GM23248 (cell line): ENCODE measurements around the gene WWOX. TPM values are rescaled to one million over a fixed set of nuclear protein-coding genes. Genes with fewer than 3 reads are reported as not detected.

ENCODE experiments used
- DNase-seq: peaks from one replicate; pipeline ENCODE4 v3.0.0-alpha.2; 2015
- H2AFZ ChIP-seq: fragments of 200-600 bp; sonication (generic); 2 replicates; pipeline ENCODE4 v1.6.1; 2016; ENCODE audit warnings: antibody characterized with exemption
- H3F3A ChIP-seq: fragments of 200-600 bp; sonication (generic); 2 replicates; pipeline ENCODE4 v1.6.1; 2016; ENCODE audit warnings: mild to moderate bottlenecking, antibody characterized with exemption, mixed run types; ENCODE audit not compliant: insufficient read depth
- H3K27ac ChIP-seq: fragments of 200-600 bp; sonication (generic); 2 replicates; pipeline ENCODE4 v1.5.1; 2016; ENCODE audit warnings: mild to moderate bottlenecking
- H3K27me3 ChIP-seq: fragments of 200-600 bp; sonication (generic); replicated peaks from 2 replicates; pipeline ENCODE4 v1.6.1; 2016; ENCODE audit warnings: mild to moderate bottlenecking; ENCODE audit not compliant: insufficient read depth
- H3K36me3 ChIP-seq: fragments of 200-600 bp; sonication (generic); 2 replicates; pipeline ENCODE4 v1.6.1; 2016; ENCODE audit warnings: low read depth, mild to moderate bottlenecking
- H3K4me1 ChIP-seq: fragments of 200-600 bp; sonication (generic); 2 replicates; pipeline ENCODE4 v1.6.1; 2016; ENCODE audit warnings: mild to moderate bottlenecking; ENCODE audit not compliant: insufficient read depth
- H3K4me2 ChIP-seq: fragments of 200-600 bp; sonication (generic); one replicate; pipeline ENCODE4 v1.6.1; 2016; ENCODE audit warnings: mild to moderate bottlenecking; ENCODE audit not compliant: unreplicated experiment
- H3K4me3 ChIP-seq: fragments of 200-600 bp; sonication (generic); 2 replicates; pipeline ENCODE4 v1.5.1; 2016; ENCODE audit warnings: mild to moderate bottlenecking
- H3K79me2 ChIP-seq: fragments of 200-600 bp; sonication (generic); 2 replicates; pipeline ENCODE4 v1.6.1; 2016; ENCODE audit warnings: mild to moderate bottlenecking; ENCODE audit not compliant: insufficient read depth
- H3K9ac ChIP-seq: fragments of 200-600 bp; sonication (generic); 2 replicates; pipeline ENCODE4 v1.6.1; 2016; ENCODE audit warnings: mild to moderate bottlenecking
- H3K9me2 ChIP-seq: fragments of 200-600 bp; sonication (generic); 2 replicates; pipeline ENCODE4 v1.6.1; 2016; ENCODE audit warnings: mixed run types, mild to moderate bottlenecking, moderate library complexity; ENCODE audit not compliant: insufficient read depth
- H3K9me3 ChIP-seq: fragments of 200-600 bp; sonication (generic); one replicate; pipeline ENCODE4 v1.6.1; 2017; ENCODE audit warnings: low read depth
- H4K20me1 ChIP-seq: fragments of 200-600 bp; sonication (generic); 2 replicates; pipeline ENCODE4 v1.6.0; 2016; ENCODE audit not compliant: insufficient read depth
- EZH2 ChIP-seq: fragments of 200-600 bp; sonication (generic); IDR thresholded peaks from 2 replicates; pipeline ENCODE4 v1.6.1; 2018; ENCODE audit warnings: antibody characterized with exemption, mild to moderate bottlenecking; ENCODE audit not compliant: insufficient read depth, poor library complexity, severe bottlenecking
- EZH2phosphoT487 ChIP-seq: fragments of 200-600 bp; sonication (generic); IDR thresholded peaks from 2 replicates; pipeline ENCODE4 v1.6.1; 2018; ENCODE audit warnings: antibody characterized with exemption, moderate library complexity, mild to moderate bottlenecking, low read depth; ENCODE audit not compliant: insufficient read depth
- WGBS, 2 experiments: methylation state at CpG; one replicate each; pipeline ENCODE4 v1.1.6; 2015 to 2017; ENCODE audit warnings: low lambda C conversion rate in 2 of 2, low coverage in 1 of 2; ENCODE audit errors: missing lambda C conversion rate in 2 of 2; 5-methylcytosine and 5-hydroxymethylcytosine counted together
- in situ Hi-C: fragments of 300-500 bp; cut with MboI; formaldehyde crosslinking; loops from 2 replicates; pipeline ENCODE4 v1.15.0; 2020
- polyA plus RNA-seq: library from polyadenylated mRNA; unstranded; fragments of >200 nt; fragmentation: Nextera tagmentation; extraction: Ambion mirVana; gene quantifications from 2 replicates; pipeline ENCODE4 v1.2.1, GENCODE V29; 2016
- total RNA-seq: library from RNA; depleted of rRNA; stranded (reverse); fragments of >200 nt; shearing (Covaris generic); gene quantifications from 2 replicates; pipeline ENCODE4 v1.2.3, GENCODE V29; 2014

WWOX gene
- total and polyA plus RNA-seq, 2 experiments from 2014 or later, result 4.5 to 6.6 TPM

DNA sequence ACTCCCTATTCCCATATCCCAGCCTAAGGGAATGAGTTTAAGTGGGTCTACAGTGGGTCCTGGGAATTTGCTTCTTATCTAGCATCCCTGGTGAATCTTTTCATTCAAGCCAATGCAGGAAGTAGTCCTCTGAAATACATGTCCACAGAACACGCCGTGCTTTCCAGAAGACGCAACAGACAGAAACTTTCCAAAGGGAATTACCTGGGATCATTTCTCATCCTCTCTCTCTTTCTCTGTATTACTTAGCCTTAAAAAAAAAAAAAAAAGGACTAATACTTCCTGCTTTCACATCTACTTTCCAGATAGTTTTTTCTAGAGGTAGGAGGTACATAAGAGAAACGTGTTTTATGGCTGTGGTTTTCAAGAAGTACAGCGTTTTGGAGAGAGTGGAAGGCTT lies 1002.0 kb downstream of the WWOX start:
- no peak for DNase-seq
- no peaks in the 10 kb centered on the region for H3K9me3 ChIP-seq
- H3K4me2 ChIP-seq, result no peak overlapping the region
- H3K36me3 ChIP-seq, result no peaks in the 10 kb centered on the region
- H3K27ac ChIP-seq, result no peak overlapping the region
- H3K27me3 ChIP-seq, result no peaks in the 10 kb centered on the region
- no peak overlapping the region for H3K9ac ChIP-seq
- 47 to 52% methylated on average over 5 of the region's 5 CpGs for whole genome bisulfite sequencing, 2 experiments
- H3K4me3 ChIP-seq, result no peak overlapping the region
- no peaks in the 10 kb centered on the region for H4K20me1 ChIP-seq
- no peaks in the 10 kb centered on the region for H3K79me2 ChIP-seq
- TF ChIP-seq EZH2 (no peak), EZH2phosphoT487 (no peak)
- no peaks in the 10 kb centered on the region for H3F3A ChIP-seq
- in situ Hi-C loops, result no loop called here
- no peaks in the 10 kb centered on the region for H3K4me1 ChIP-seq
- no peaks in the 10 kb centered on the region for H3K9me2 ChIP-seq
- no peak overlapping the region for H2AFZ ChIP-seq

DNA sequence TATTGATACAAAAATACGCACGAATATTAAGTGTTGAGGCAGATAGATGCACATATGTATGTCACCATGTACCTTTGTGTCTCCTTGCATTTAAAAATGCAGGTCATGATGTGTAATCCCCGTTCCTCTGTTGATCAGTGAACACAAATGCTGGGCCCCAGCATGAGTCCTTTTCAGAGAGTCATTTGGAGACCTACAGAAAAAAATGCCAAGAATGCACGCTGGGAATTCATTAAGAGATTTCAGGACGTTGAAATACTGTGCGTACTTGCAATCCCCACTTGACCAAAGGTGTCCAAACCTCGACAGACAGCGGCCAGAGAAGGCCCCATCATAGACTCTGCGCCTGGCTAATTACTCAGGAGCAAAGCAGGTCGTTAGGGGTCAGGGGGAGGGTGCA lies 1005.1 kb downstream of the WWOX start:
- Histone ChIP-seq H3K9me3 (no peaks in the 10 kb centered on the region), H4K20me1 (no peaks in the 10 kb centered on the region), H3K27me3 (no peaks in the 10 kb centered on the region), H3K4me1 (no peaks in the 10 kb centered on the region), H3K36me3 (no peaks in the 10 kb centered on the region), H3K9ac (no peak overlapping the region), H3K27ac (no peak overlapping the region), H3K9me2 (no peaks in the 10 kb centered on the region), H3K4me2 (no peak overlapping the region), H3K79me2 (no peaks in the 10 kb centered on the region), H3K4me3 (no peak overlapping the region), H3F3A (no peaks in the 10 kb centered on the region), H2AFZ (no peak overlapping the region)
- WGBS, 2 experiments, result 45 to 47% methylated on average over 10 of the region's 10 CpGs
- TF ChIP-seq EZH2phosphoT487 (no peak), EZH2 (no peak)
- in situ Hi-C loops, result no loop called here
- no peak for DNase-seq

- Histone ChIP-seq H3K9me2 (no peaks in the 10 kb centered on the region), H3K4me2 (no peak overlapping the region), H3K27ac (no peak overlapping the region), H3K4me1 (no peaks in the 10 kb centered on the region), H3K9me3 (no peaks in the 10 kb centered on the region), H2AFZ (no peak overlapping the region), H3K9ac (no peak overlapping the region), H3K27me3 (no peaks in the 10 kb centered on the region), H4K20me1 (no peaks in the 10 kb centered on the region), H3F3A (no peaks in the 10 kb centered on the region), H3K36me3 (no peaks in the 10 kb centered on the region), H3K79me2 (no peaks in the 10 kb centered on the region), H3K4me3 (no peak overlapping the region)
- WGBS, 2 experiments, result 67 to 73% methylated on average over 7 of the region's 7 CpGs
- no peak for DNase-seq
- TF ChIP-seq EZH2phosphoT487, result no peak
- TF ChIP-seq EZH2, result no peak
- in situ Hi-C loops, result no loop called here
Measured at GRCh38 chr16:79107301-79107700, 1007.8 kb downstream of the WWOX start.

DNA sequence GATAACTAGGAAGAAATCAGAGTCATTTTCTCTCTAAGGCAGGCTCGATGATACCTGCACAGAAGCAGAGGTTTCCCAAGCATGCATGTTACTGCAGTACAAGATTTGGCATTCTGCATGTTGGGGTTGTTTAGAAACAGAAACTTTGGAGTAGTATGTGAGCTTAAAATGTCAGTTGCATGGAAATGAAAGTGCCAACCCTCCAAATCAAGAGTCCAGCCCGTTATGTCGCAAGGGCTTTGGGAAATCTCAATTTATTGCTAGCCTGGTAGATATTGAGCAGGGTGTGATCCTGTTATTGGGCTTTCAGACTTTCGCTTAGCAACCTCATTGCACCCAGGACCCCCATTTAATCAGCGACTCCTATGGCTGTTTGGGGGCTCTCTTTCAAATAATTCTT lies 1010.3 kb downstream of the WWOX start:
- no peaks in the 10 kb centered on the region for H3K36me3 ChIP-seq
- H3K9me2 ChIP-seq, result no peaks in the 10 kb centered on the region
- no peaks in the 10 kb centered on the region for H3K79me2 ChIP-seq
- no peaks in the 10 kb centered on the region for H3K27me3 ChIP-seq
- H4K20me1 ChIP-seq, result no peaks in the 10 kb centered on the region
- no peak overlapping the region for H3K9ac ChIP-seq
- no peaks in the 10 kb centered on the region for H3K9me3 ChIP-seq
- no peaks in the 10 kb centered on the region for H3K4me1 ChIP-seq
- 49 to 52% methylated on average over 5 of the region's 5 CpGs for WGBS, 2 experiments
- DNase-seq, result no peak
- H3K4me3 ChIP-seq, result no peak overlapping the region
- H3F3A ChIP-seq, result no peaks in the 10 kb centered on the region
- no peak overlapping the region for H3K27ac ChIP-seq
- no peak overlapping the region for H2AFZ ChIP-seq
- TF ChIP-seq EZH2phosphoT487 (no peak), EZH2 (no peak)
- no peak overlapping the region for H3K4me2 ChIP-seq
- in situ Hi-C loops, result no loop called here

DNA sequence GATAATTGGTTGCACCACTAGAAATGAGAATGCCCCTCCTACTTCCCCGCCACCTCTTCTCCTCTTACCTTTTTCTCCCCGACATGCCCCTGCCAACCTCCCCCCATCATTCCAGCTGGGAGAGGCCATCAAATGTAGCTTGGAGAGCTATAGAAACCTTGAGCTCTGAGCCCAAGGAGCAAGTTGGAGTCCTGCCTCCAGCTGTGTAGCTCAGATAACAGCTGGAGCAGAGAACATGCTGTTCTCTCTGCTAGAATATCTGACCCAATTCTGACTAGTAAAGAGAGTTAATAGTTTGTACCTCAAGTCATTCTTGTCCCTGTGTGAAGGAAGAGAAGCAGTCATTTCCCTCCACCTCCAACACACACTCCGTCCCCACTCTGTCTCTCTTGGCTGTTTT lies 1010.8 kb downstream of the WWOX start:
- no peaks in the 10 kb centered on the region for H4K20me1 ChIP-seq
- H2AFZ ChIP-seq, result no peak overlapping the region
- H3K4me3 ChIP-seq, result no peak overlapping the region
- H3F3A ChIP-seq, result no peaks in the 10 kb centered on the region
- no peaks in the 10 kb centered on the region for H3K27me3 ChIP-seq
- 23 to 24% methylated on average over 3 of the region's 3 CpGs for WGBS, 2 experiments
- no peak for DNase-seq
- no peaks in the 10 kb centered on the region for H3K9me3 ChIP-seq
- H3K4me2 ChIP-seq, result no peak overlapping the region
- in situ Hi-C loops, result no loop called here
- no peaks in the 10 kb centered on the region for H3K9me2 ChIP-seq
- no peak for TF ChIP-seq EZH2phosphoT487
- no peak for TF ChIP-seq EZH2
- no peaks in the 10 kb centered on the region for H3K4me1 ChIP-seq
- H3K27ac ChIP-seq, result no peak overlapping the region
- H3K79me2 ChIP-seq, result no peaks in the 10 kb centered on the region
- H3K36me3 ChIP-seq, result no peaks in the 10 kb centered on the region
- H3K9ac ChIP-seq, result no peak overlapping the region
